ENCODE results near the gene PTPRR.

GRCh38 chr12:70758494-70758845, 162.1 kb downstream of the PTPRR start:
- no peak for TF ChIP-seq CTCF (IDR thresholded peaks at IDR 0.05 in 2 of 3, conservative IDR thresholded peaks at IDR 0.05 in 1 of 3; ENCODE audit: control insufficient read depth in 2 of 3, extremely low read depth in 1 of 3, insufficient read depth in 1 of 3, low read depth in 3 of 3, low read length in 3 of 3)
- TF ChIP-seq POLR2A (IDR thresholded peaks at IDR 0.05; ENCODE audit: low read depth, low read length) = no peak
- no peak for TF ChIP-seq EZH2 (IDR thresholded peaks at IDR 0.05; ENCODE audit: borderline replicate concordance, control insufficient read depth, low read depth, low read length)
- TF ChIP-seq ZNF24 (IDR thresholded peaks at IDR 0.05) = no peak
- TF ChIP-seq SMC3 (IDR thresholded peaks at IDR 0.05; ENCODE audit: borderline replicate concordance, low read length) = no peak
- no peak for TF ChIP-seq KDM1A (IDR thresholded peaks at IDR 0.05; ENCODE audit: borderline replicate concordance)
- no peak for TF ChIP-seq ZBTB33 (IDR thresholded peaks at IDR 0.05)
